K562 (cell line): ENCODE results near the gene IL10RB. TPM values are rescaled to one million over a fixed set of nuclear protein-coding genes. Genes with fewer than 3 reads are reported as not detected.
A peak's percentile ranks its signal among the peaks of the same experiment; 100 is the strongest.

Experiments used
- E2F1 ChIP-seq: sonication (generic); formaldehyde crosslinking; IDR thresholded peaks from 2 replicates; pipeline ENCODE4 v1.8.1; 2023; ENCODE audit warnings: mild to moderate bottlenecking, missing genetic modification reagents, moderate library complexity
- ELF1 ChIP-seq: fragments of 200-800 bp; sonication (Bioruptor generic); IDR thresholded peaks from 2 replicates; pipeline ENCODE4 v1.6.1; 2016; ENCODE audit warnings: missing genetic modification characterization, missing compliant biosample characterization
- FUS ChIP-seq: fragments of 200-400 bp; formaldehyde crosslinking; optimal IDR thresholded peaks from 2 replicates; pipeline ENCODE3; 2017; ENCODE audit warnings: low read depth, low read length
- KDM2B ChIP-seq: fragments of 250-450 bp; sonication (Bioruptor Pico); IDR thresholded peaks from 2 replicates; pipeline ENCODE4 v1.8.0; 2021; ENCODE audit warnings: mild to moderate bottlenecking, moderate library complexity
- KDM5B ChIP-seq: fragments of 200-600 bp; sonication (generic); IDR thresholded peaks from 2 replicates; pipeline ENCODE4 v1.6.1; 2012; ENCODE audit warnings: low read depth, mild to moderate bottlenecking, moderate library complexity, low read length, control low read depth, inconsistent platforms; ENCODE audit not compliant: insufficient replicate concordance
- MCM3 ChIP-seq: fragments of 450-650 bp; IDR thresholded peaks from 2 replicates; pipeline ENCODE4 v1.6.1; 2016
- NR1H2 ChIP-seq: sonication (generic); formaldehyde crosslinking; IDR thresholded peaks from 2 replicates; pipeline ENCODE4 v1.4.0; 2020; ENCODE audit warnings: mild to moderate bottlenecking, missing genetic modification reagents
- PRMT5 ChIP-seq: sonication (generic); formaldehyde crosslinking; IDR thresholded peaks from 2 replicates; pipeline ENCODE4 v1.5.0; 2020; ENCODE audit warnings: missing genetic modification reagents
- RBM22 ChIP-seq: fragments of 200-400 bp; formaldehyde crosslinking; IDR thresholded peaks from 2 replicates; pipeline ENCODE4 v1.6.1; 2018; ENCODE audit warnings: low read length, low read depth; ENCODE audit not compliant: poor library complexity, severe bottlenecking
- ZKSCAN8 ChIP-seq: fragments of 200-800 bp; sonication (Bioruptor generic); IDR thresholded peaks from 2 replicates; pipeline ENCODE4 v1.6.1; 2016; ENCODE audit warnings: missing genetic modification characterization, missing compliant biosample characterization
- ZNF197 ChIP-seq: fragments of 200-800 bp; sonication (Bioruptor generic); IDR thresholded peaks from 2 replicates; pipeline ENCODE4 v1.6.1; 2016; ENCODE audit warnings: low read depth, missing genetic modification characterization, missing compliant biosample characterization
- ZNF717 ChIP-seq: fragments of 250-450 bp; sonication (Bioruptor Pico); IDR thresholded peaks from 2 replicates; pipeline ENCODE4 v1.5.0; 2021
- ZNF79 ChIP-seq: fragments of 250-450 bp; sonication (Bioruptor Pico); IDR thresholded peaks from 2 replicates; pipeline ENCODE4 v1.4.0; 2020; ENCODE audit warnings: low read depth, mild to moderate bottlenecking, moderate library complexity
- polyA plus RNA-seq, 8 experiments: library from polyadenylated mRNA; depleted of rRNA in 4 of 8; stranded (reverse) in 5 of 8; unstranded in 3 of 8; fragments of >200 nt; fragmentation: Nextera tagmentation in 2 of 8; fragmentation: Illumina TruSeq in 1 of 8; extraction: Ambion mirVana in 2 of 8; extraction: Trizol in 1 of 8; gene quantifications; 2 replicates each; pipeline versions ENCODE4 v1.2.1 to v1.2.3, GENCODE V29; 2011 to 2014; ENCODE audit warnings: inconsistent platforms in 1 of 8, missing spikeins in 1 of 8
- total RNA-seq, 7 experiments: library from RNA; depleted of rRNA in 6 of 7; stranded (reverse); fragments of >200 nt in 6 of 7; fragmentation: Illumina TruSeq in 2 of 7; extraction: Trizol in 2 of 7; gene quantifications; 2 replicates each; pipeline versions ENCODE4 v1.2.1 to v1.2.3, GENCODE V29; 2011 to 2021; ENCODE audit warnings: low replicate concordance in 1 of 7
- TF ChIP-seq, protein P1 (sequence below): fragments of 250-450 bp; sonication (Bioruptor Pico); IDR thresholded peaks from 2 replicates; pipeline ENCODE4 v1.5.0; 2021; ENCODE audit warnings: mild to moderate bottlenecking, moderate library complexity
- TF ChIP-seq, protein P2 (sequence below), 2 experiments: fragments of 200-800 bp in 1 of 2; sonication (Bioruptor generic) in 1 of 2; sonication (generic) in 1 of 2; formaldehyde crosslinking in 1 of 2; IDR thresholded peaks in 1 of 2; conservative IDR thresholded peaks in 1 of 2; 2 replicates each; pipeline versions ENCODE4 v1.5.0 to v1.6.1; 2016 to 2020; ENCODE audit warnings: missing compliant biosample characterization in 1 of 2, missing genetic modification characterization in 1 of 2, missing genetic modification reagents in 1 of 2
- TF ChIP-seq, protein P3 (sequence below): fragments of 450-650 bp; IDR thresholded peaks from 2 replicates; pipeline ENCODE4 v1.6.1; 2017; ENCODE audit warnings: antibody characterized with exemption, mild to moderate bottlenecking

IL10RB gene
- total and polyA plus RNA-seq, 9 of the 15 experiments (the other 6 are each of a cell fraction or from before 2014, with no cell fraction given) = 10.9 to 33.8 (median 23.0) TPM

DNA sequence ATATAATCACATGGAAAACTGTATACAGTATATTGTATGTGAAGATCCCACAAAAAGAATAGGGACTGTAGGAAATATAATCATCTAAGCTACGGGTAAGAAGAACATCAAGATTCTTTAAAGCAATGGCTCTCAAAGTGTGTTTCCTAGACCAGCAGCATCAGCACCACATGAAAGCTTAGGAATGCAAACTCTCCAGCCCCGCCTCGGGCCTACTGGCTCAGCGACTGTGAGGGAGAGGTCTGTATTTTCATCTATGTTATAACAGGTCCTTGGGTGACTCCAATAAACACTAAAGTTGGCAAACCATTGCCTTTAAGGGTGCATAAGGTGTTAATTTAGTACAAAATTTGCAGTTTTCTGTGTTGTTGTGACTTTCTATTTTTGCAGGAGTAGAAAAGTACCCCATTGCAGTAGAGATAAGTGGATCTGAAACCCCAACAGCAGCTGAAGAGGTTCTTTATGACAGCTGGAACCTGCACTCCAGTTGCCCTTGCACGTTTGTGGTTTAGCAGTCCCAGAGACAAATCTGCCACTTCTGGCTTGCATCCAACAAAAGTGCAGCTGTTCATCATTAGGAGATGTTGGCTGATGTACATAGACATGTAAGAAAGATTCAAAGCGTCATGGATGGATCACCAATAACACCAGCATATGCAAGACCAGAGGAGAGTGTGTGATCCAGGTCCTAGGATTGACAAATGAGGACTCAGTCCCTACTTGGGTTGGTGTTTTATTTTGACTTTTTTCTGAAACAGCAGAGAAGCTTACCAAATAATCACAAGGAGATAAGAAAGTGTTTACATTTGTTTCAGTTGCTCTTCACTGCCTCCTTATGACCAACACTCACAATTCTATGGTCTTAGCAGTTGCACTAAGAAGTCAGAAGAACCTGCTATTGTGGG, 42.7 kb downstream of the IL10RB start (continued):
- TF ChIP-seq, protein P1, sequence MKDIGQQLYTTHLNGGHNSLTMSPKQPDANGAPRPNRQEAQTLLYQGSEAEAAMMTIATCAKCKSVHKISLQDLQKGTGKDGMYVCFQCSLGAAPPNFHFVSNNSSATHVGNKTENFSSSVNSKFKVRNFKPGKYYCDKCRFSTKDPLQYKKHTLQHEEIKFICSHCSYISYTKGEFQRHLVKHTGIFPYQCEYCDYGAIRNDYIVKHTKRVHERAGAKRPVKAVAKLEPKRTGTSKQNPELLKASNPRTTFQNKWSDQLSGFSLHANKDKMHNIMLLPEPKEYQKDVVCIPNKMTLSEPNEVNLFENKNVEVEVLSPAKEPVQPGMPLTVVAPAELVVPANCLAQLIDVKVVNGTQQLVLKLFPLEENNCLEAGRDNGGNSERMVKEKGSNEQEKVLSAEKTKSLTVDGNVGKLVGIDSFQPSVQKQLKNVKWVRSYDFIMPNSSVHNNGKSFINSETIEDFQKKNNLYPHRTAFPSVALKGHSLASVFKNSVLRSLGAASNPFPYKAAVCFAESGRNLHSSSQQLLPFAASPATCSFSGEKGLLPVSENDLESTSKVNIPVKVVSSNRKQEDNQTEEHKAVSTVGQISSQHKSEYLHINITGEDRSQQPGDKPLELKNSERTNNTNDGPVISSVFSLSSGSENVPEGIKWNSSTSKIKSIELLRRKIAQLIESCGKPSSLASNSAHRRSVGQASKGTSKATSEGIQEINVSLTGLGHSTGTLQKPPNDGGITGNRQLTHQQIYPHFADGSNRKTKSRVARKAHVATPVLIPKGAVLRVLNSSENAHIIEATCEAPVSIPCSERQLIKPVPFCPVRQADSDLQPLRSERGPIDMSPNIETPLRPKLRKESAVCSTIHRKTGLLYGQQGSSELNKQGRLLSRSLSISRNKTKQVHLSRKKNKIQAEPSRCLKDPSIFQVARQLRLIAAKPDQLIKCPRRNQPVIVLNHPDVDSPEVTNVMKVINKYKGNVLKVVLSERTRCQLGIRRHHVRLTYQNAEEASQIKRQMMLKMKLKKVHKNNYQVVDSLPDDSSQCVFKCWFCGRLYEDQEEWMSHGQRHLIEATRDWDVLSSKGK (CRISPR knock-in tag) = no peak
- TF ChIP-seq KDM2B (CRISPR knock-in tag) = no peak
- TF ChIP-seq KDM5B = no peak
- TF ChIP-seq, protein P2, sequence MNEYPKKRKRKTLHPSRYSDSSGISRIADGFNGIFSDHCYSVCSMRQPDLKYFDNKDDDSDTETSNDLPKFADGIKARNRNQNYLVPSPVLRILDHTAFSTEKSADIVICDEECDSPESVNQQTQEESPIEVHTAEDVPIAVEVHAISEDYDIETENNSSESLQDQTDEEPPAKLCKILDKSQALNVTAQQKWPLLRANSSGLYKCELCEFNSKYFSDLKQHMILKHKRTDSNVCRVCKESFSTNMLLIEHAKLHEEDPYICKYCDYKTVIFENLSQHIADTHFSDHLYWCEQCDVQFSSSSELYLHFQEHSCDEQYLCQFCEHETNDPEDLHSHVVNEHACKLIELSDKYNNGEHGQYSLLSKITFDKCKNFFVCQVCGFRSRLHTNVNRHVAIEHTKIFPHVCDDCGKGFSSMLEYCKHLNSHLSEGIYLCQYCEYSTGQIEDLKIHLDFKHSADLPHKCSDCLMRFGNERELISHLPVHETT (CRISPR knock-in tag; conservative IDR thresholded peaks at IDR 0.05 in 1 of 2, IDR thresholded peaks at IDR 0.05 in 1 of 2) = peak in 1 of 2 experiments; percentile 62; a peak in 1 of 4 replicates
- TF ChIP-seq ZNF717 (CRISPR knock-in tag) = no peak
- no peak for TF ChIP-seq ZNF79 (CRISPR knock-in tag)
- TF ChIP-seq ELF1 (tag) = no peak
- no peak for TF ChIP-seq PRMT5 (CRISPR knock-in tag)
- no peak for TF ChIP-seq NR1H2 (CRISPR knock-in tag)
- TF ChIP-seq RBM22 = no peak
- TF ChIP-seq E2F1 = no peak
- TF ChIP-seq ZNF197 (CRISPR knock-in tag) = no peak
- TF ChIP-seq, protein P3, sequence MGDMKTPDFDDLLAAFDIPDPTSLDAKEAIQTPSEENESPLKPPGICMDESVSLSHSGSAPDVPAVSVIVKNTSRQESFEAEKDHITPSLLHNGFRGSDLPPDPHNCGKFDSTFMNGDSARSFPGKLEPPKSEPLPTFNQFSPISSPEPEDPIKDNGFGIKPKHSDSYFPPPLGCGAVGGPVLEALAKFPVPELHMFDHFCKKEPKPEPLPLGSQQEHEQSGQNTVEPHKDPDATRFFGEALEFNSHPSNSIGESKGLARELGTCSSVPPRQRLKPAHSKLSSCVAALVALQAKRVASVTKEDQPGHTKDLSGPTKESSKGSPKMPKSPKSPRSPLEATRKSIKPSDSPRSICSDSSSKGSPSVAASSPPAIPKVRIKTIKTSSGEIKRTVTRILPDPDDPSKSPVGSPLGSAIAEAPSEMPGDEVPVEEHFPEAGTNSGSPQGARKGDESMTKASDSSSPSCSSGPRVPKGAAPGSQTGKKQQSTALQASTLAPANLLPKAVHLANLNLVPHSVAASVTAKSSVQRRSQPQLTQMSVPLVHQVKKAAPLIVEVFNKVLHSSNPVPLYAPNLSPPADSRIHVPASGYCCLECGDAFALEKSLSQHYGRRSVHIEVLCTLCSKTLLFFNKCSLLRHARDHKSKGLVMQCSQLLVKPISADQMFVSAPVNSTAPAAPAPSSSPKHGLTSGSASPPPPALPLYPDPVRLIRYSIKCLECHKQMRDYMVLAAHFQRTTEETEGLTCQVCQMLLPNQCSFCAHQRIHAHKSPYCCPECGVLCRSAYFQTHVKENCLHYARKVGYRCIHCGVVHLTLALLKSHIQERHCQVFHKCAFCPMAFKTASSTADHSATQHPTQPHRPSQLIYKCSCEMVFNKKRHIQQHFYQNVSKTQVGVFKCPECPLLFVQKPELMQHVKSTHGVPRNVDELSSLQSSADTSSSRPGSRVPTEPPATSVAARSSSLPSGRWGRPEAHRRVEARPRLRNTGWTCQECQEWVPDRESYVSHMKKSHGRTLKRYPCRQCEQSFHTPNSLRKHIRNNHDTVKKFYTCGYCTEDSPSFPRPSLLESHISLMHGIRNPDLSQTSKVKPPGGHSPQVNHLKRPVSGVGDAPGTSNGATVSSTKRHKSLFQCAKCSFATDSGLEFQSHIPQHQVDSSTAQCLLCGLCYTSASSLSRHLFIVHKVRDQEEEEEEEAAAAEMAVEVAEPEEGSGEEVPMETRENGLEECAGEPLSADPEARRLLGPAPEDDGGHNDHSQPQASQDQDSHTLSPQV = no peak
- no peak for TF ChIP-seq MCM3
- TF ChIP-seq ZKSCAN8 (CRISPR knock-in tag) = no peak
- no peak for TF ChIP-seq FUS
